ENCODE results near the gene ABCA1. TPM values are rescaled to one million over a fixed set of nuclear protein-coding genes. Genes with fewer than 3 reads are reported as not detected.

The ABCA1 gene
- total and polyA plus RNA-seq, 2 of the 13 experiments (the other 11 are each of a cell fraction or from before 2014, with no cell fraction given) = 26.8 to 63.8 TPM

- TF ChIP-seq CBX5 (CRISPR knock-in tag; IDR thresholded peaks at IDR 0.05; ENCODE audit: borderline replicate concordance) (no peak), ARID2 (CRISPR knock-in tag; IDR thresholded peaks at IDR 0.05; ENCODE audit: borderline replicate concordance) (no peak), MXD3 (CRISPR knock-in tag; IDR thresholded peaks at IDR 0.05) (no peak), KLF16 (CRISPR knock-in tag; IDR thresholded peaks at IDR 0.05) (peak in 1 of 2 experiments; percentile 89; a peak in 2 of 4 replicates), MZF1 (CRISPR knock-in tag; IDR thresholded peaks at IDR 0.05; ENCODE audit: borderline replicate concordance) (no peak), ELK4 (CRISPR knock-in tag; IDR thresholded peaks at IDR 0.05; ENCODE audit: borderline replicate concordance) (no peak), U2AF2 (IDR thresholded peaks at IDR 0.05; ENCODE audit: low read depth, low read length) (no peak), PLRG1 (conservative IDR thresholded peaks at IDR 0.05) (no peak), ZNF235 (CRISPR knock-in tag; IDR thresholded peaks at IDR 0.05; ENCODE audit: borderline replicate concordance) (no peak), ZNF773 (CRISPR knock-in tag; IDR thresholded peaks at IDR 0.05; ENCODE audit: borderline replicate concordance) (no peak), RBAK (CRISPR knock-in tag; IDR thresholded peaks at IDR 0.05) (no peak), MXI1 (IDR thresholded peaks at IDR 0.05; ENCODE audit: borderline replicate concordance, low read depth, low read length) (peak; percentile 16; the same call in 1 of the 3 replicates), FOXO1 (CRISPR knock-in tag; IDR thresholded peaks at IDR 0.05) (peak; percentile 91; the same call in 1 of the 2 replicates), ERF (CRISPR knock-in tag; IDR thresholded peaks at IDR 0.05) (peak; percentile 61; the same call in 1 of the 2 replicates), ZNF329 (CRISPR knock-in tag; IDR thresholded peaks at IDR 0.05; ENCODE audit: low read depth) (no peak), ETV6 (CRISPR knock-in tag; conservative IDR thresholded peaks at IDR 0.05) (0 out of 2 replicates have a peak, but pooled peaks have one; percentile 27), UBTF (CRISPR knock-in tag; IDR thresholded peaks at IDR 0.05) (no peak), TP53 (CRISPR knock-in tag; conservative IDR thresholded peaks at IDR 0.05) (0 out of 2 replicates have a peak, but pooled peaks have one; percentile 68), ZNF326 (CRISPR knock-in tag; IDR thresholded peaks at IDR 0.05; ENCODE audit: borderline replicate concordance) (no peak), CHD2 (IDR thresholded peaks at IDR 0.05; ENCODE audit: low read depth, low read length) (no peak), TMF1 (CRISPR knock-in tag; IDR thresholded peaks at IDR 0.05; ENCODE audit: low read depth) (no peak), U2AF1 (optimal IDR thresholded peaks at IDR 0.05; ENCODE audit: low read depth, low read length) (no peak), PBX2 (CRISPR knock-in tag; IDR thresholded peaks at IDR 0.05) (peak; percentile 22; the same call in 1 of the 2 replicates), CBX1 (IDR thresholded peaks at IDR 0.05; ENCODE audit: low read depth) (peak; percentile 13), SYNCRIP (IDR thresholded peaks at IDR 0.05; ENCODE audit: insufficient read depth, low read depth, low read length) (no peak)
Measured at GRCh38 chr9:104885818-104886709, 41.9 kb downstream of the ABCA1 start (continued).
